ENCODE data around the gene HDDC2.
A peak's percentile ranks its signal among the peaks of the same experiment; 100 is the strongest.

The HDDC2 gene

GRCh38 chr6:125303512-125303854 lies 1.7 kb upstream of the HDDC2 start:
- Histone ChIP-seq H3K4me3 (ENCODE audit: low read depth, low read length) (no peak overlapping the region), H3K9me3 (no peaks in the 10 kb centered on the region), H3K4me1 (no peaks in the 10 kb centered on the region), H3K27me3 (peaks cover 4% of the 10 kb centered on the region; the same call in 1 of the 2 replicates), H3K36me3 (peaks cover 14% of the 10 kb centered on the region)
- no peak for DNase-seq
- TF ChIP-seq, protein P1, sequence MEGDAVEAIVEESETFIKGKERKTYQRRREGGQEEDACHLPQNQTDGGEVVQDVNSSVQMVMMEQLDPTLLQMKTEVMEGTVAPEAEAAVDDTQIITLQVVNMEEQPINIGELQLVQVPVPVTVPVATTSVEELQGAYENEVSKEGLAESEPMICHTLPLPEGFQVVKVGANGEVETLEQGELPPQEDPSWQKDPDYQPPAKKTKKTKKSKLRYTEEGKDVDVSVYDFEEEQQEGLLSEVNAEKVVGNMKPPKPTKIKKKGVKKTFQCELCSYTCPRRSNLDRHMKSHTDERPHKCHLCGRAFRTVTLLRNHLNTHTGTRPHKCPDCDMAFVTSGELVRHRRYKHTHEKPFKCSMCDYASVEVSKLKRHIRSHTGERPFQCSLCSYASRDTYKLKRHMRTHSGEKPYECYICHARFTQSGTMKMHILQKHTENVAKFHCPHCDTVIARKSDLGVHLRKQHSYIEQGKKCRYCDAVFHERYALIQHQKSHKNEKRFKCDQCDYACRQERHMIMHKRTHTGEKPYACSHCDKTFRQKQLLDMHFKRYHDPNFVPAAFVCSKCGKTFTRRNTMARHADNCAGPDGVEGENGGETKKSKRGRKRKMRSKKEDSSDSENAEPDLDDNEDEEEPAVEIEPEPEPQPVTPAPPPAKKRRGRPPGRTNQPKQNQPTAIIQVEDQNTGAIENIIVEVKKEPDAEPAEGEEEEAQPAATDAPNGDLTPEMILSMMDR (IDR thresholded peaks at IDR 0.05; ENCODE audit: low read depth, low read length): no peak

DNA sequence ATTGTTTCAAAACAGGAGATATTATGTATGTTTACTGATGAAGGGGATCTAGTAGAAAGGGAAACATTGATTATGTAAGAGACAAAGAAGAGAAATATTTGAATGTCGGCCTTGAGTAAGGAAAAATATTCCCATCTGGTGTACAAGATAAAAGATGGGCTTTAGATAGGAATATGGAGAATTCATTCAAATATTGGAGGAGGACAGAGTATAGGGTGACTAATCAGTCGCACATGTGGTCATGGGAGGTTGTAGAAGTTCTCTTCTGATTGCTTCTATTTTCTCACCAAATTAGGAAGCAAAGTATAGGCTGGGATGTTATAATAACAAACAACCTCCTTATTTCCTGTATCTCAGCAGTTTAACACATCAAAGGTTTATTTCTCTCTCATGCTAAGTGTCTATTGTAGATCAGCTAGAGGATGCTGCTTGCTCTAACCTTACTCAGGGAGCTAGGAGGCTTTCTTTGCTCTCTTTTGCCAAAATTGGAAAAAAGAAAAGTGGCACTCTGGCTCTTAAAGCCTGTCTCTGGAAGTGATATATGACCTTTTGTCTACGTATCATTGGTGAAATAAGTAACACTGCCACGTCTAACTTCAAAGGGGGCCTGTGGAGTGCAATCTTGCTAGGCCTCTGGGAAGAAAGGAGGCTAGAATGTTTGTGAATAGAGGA lies 1.2 kb upstream of the HDDC2 start:
- TF ChIP-seq, protein P1 (IDR thresholded peaks at IDR 0.05; ENCODE audit: low read depth, low read length): no peak

DNA sequence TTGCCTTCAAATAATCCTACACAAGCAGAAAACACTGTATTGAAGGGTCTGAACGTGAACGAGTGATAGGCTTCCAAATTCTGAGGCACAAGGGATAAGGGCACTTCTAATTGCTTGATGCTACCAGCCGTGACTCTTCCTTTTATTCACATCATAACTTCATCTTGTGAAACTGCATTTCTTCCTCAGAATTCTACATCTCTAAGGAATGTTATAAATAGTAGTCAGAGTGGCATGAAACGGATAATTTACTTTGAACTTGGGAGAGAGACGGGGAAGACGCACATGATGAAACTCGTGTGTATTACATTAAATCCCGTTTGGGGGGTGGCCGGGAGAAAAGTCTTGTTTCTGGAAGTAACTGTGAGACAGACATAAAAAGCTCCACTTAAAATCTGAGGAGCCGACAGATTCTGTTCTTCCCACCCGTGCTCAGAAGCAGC lies 754 bp downstream of the HDDC2 start:
- Histone ChIP-seq H3K36me3 (peaks cover 34% of the 10 kb centered on the region), H3K9me3 (no peaks in the 10 kb centered on the region), H3K27me3 (no peaks in the 10 kb centered on the region; the same call in 1 of the 2 replicates), H3K4me3 (ENCODE audit: low read depth, low read length) (peak overlapping the region; percentile 59), H3K4me1 (no peaks in the 10 kb centered on the region)
- DNase-seq: no peak
- TF ChIP-seq, protein P1 (IDR thresholded peaks at IDR 0.05; ENCODE audit: low read depth, low read length): no peak

More for the DNA sequence above, 1.2 kb upstream of the HDDC2 start:
- Histone ChIP-seq H3K27me3 (peaks cover 1% of the 10 kb centered on the region; the same call in 1 of the 2 replicates), H3K9me3 (no peaks in the 10 kb centered on the region), H3K36me3 (peaks cover 18% of the 10 kb centered on the region), H3K4me1 (no peaks in the 10 kb centered on the region), H3K4me3 (ENCODE audit: low read depth, low read length) (no peak overlapping the region)
- DNase-seq: no peak

DNA sequence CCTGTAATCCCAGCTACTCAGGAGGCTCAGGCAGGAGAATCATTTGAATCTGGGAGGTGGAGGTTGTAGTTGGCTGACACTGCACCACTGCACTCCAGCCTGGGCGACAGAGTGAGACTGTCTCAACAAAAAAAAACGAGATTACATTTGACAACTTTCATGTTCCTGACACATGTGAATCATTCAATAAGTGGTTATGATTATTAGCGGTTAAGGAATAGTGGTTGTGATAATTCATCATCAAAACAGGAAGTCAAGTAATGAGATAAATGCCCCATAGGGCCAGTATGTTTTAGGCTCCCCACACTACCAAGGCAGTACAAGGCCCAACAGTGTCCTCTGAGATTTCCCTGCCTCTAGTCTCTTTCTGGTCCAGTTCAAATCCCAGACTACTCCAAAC lies 2.5 kb downstream of the HDDC2 start:
- Histone ChIP-seq H3K27me3 (no peaks in the 10 kb centered on the region), H3K4me3 (ENCODE audit: low read depth, low read length) (no peak overlapping the region), H3K9me3 (no peaks in the 10 kb centered on the region), H3K4me1 (peaks cover 1% of the 10 kb centered on the region; the same call in 1 of the 2 replicates), H3K36me3 (peaks cover 44% of the 10 kb centered on the region)
- TF ChIP-seq, protein P1 (IDR thresholded peaks at IDR 0.05; ENCODE audit: low read depth, low read length): no peak
- no peak for DNase-seq

- no peak for DNase-seq
- TF ChIP-seq, protein P1 (IDR thresholded peaks at IDR 0.05; ENCODE audit: low read depth, low read length): no peak
Observed at GRCh38 chr6:125296471-125296870, 5.3 kb downstream of the HDDC2 start.

DNA sequence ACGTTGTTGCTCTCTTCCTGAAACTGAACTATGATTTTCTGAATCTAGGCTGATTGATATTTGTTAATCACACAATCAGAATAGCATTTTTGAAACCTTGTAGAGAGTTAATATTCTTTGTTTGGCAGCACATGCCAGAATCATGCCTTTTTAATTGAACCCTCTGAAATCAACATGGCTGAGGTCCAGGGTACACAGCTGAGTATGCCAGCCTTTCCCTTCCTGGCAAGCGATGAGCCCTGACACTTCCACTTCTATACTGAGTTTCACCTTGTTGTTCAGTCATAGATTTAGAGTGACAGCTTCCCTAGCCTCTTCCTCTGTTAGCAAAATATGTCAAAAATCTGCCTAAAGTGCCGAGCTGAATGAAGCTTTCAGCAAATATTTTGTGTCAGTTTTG lies 6.8 kb downstream of the HDDC2 start:
- TF ChIP-seq, protein P1 (IDR thresholded peaks at IDR 0.05; ENCODE audit: low read depth, low read length): no peak
- H3K9me3 ChIP-seq: no peaks in the 10 kb centered on the region
- H3K27me3 ChIP-seq: no peaks in the 10 kb centered on the region
- no peak for DNase-seq
- H3K4me1 ChIP-seq: peaks cover 7% of the 10 kb centered on the region
- peaks cover 46% of the 10 kb centered on the region for H3K36me3 ChIP-seq
- no peak overlapping the region for H3K4me3 ChIP-seq (ENCODE audit: low read depth, low read length)

More at GRCh38 chr6:125296471-125296870, 5.3 kb downstream of the HDDC2 start:
- Histone ChIP-seq H3K4me1 (peaks cover 7% of the 10 kb centered on the region), H3K9me3 (no peaks in the 10 kb centered on the region), H3K27me3 (no peaks in the 10 kb centered on the region), H3K4me3 (ENCODE audit: low read depth, low read length) (no peak overlapping the region), H3K36me3 (peaks cover 46% of the 10 kb centered on the region)

All from BE2C (cell line).